Measurements from ENCODE around the gene BRSK2.

BRSK2 gene

GRCh38 chr11:1469287-1469910, 79.7 kb downstream of the BRSK2 start:
- DNase-seq (ENCODE audit: low read depth): no peak

DNA sequence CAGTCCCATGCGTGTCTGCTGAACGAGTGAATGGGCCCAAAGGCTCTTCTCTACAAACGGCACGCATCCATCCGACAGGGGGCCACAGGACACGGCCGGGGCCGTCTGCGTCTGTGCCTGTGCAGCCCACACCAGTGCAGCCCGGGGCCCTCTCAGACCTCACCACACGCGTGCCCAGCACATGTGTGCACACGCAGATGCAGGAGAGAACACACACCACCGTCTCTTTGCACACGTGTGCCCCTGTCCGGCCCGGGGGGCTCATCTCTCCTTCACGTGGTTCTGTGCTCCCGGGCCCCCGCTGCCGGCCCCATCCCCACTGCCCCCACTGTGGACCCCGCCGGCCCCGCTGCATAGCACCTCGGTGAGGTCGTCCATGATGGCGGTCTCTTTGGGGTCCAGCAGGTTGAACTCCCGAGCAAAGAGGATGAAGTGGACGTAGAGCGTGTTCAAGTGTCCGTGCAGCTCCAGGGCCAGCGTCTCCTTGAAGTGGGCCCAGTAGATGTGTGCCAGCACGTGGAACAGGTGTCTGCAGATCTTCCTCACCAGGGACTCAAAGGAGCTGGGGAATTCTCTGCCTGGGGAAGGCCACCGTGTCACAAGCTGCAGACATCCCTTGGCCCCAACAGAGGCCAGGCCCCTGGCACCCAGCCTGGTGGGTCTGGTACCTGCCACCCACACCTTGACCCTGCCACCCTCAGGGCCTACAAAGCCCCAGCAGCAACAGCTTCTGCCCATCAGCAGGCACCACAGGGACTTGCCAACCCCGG, 80.4 kb downstream of the BRSK2 start:
- no peak for DNase-seq (ENCODE audit: low read depth)

- DNase-seq (ENCODE audit: low read depth): no peak
Measured at GRCh38 chr11:1470681-1471611, 81.2 kb downstream of the BRSK2 start.

- no peak for DNase-seq (ENCODE audit: low read depth)
Measured at GRCh38 chr11:1471736-1472135, 82.0 kb downstream of the BRSK2 start.

DNA sequence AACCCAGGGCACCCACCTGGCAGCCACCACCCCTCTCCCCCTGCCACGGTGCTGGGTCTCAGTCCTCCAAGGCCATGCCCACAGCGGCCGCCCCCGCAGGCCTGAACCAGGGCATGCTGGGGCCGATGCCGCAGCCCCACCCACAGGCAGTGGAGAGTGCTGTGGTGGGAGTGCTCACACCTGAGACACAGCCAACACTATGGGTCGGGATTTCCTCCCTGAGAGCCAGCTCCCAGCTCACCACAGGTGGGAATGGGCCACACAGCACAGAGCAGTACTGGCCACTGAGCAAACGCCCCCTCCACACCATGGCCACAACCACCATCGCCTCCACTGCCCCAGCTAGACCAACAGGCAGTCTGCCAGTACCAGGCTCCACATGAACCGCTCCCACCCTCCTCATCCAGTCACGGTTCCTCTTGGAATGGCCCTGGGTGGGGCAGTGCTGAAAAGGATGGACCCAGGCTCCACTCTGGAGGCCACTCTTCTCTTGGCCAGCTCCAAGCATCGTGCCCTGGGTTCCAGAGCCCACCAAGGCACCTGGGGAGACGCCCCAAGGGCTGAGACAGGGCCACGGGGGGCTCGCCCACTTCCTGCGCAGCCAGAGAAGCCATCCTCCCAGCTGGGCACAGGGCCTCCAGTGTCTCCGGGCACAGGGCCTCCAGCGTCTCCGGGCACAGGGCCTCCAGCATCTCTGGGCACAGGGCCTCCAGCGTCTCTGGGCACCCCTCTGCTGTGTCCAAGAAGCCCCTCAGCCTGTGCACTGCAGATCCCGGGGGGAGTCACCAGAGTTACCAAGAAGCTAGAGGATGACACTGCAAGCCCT, 82.7 kb downstream of the BRSK2 start:
- no peak for DNase-seq (ENCODE audit: low read depth)

DNA sequence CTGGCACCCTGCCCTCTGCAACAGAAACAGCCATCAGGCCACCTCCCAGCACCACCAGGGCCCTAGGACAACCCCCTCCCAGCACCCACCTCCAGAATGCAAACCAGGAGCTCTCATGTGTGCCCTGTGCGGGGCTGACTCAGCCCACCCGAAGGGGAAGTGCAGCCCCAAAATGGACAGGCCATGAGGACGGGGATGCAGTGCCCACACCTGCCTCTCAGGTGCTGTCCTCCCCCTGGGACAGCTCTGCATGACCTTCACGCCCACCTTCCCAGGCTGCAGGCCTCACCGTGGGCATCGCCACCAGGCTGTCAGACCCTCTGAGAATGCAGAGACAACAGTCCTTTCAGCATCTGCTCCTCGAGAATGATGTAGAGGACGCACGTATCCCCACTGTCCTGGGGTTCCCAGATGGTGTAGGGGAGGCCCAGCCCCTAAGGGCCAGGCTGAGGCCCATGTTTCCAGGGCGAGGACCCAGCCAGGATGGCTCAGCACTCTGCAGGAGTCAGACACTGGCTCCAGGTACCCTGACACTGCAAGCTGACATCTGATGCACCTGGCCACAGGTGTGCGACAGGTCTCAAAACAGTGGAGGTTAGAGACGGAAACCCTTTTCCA, 83.4 kb downstream of the BRSK2 start:
- no peak for DNase-seq (ENCODE audit: low read depth)

- no peak for DNase-seq (ENCODE audit: low read depth)
Measured at GRCh38 chr11:1473786-1474185, 84.1 kb downstream of the BRSK2 start.

DNA sequence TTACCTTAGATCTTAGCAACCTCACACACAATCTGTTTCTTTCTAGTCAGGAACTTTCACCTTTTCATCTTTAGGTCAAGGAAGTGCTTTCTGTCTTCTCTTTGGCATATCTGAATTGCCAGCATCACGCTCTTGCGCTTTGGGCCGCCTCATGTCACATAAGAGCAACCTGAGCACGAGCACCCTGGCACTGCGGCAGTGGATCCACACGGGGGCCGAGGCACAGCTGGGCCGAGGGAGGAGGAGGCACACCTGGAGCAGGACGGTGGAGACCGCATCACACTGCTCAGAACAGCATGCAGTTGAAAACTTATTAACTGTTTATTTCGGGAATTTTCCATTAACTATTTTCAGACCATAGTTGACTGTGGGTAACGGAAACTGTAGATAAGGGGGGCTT, 86.1 kb downstream of the BRSK2 start:
- DNase-seq (ENCODE audit: low read depth): no peak

DNA sequence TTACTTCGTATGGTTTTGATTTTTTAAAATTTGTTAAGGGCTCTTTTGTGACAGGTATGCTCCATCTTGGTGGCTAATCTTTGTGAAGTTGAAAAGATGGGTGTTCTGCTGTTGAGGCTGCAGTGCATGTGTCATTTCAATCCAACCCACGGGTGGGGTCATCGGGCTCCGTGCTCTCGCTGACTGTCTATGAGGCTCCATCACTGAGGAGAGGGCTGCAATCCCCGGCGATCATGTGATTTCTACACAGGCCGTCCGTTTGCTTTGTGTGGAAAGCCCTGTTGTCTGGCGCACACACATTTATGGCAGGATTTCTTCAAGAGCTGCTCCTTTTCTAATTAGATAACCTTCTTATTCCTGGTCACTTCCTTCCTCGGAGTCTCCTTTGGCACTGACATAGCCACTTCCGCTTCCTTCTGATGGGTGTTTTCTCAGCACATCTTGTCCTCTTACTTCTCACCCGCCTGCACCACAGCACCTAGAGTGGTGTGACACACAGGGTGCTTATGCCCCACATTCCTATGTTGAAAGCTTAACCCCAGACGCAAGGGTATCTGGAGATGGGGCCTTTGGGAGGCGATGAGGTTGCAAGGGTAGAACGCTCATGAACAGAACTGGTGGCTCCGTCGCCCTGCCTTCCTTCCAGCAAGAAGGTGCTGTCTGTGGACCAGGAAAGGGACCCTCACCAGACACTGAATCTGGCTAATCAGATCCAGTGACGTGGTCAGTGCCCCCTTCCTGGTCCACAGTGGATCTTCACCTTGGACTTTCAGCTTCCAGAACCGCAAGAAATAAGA, 87.4 kb downstream of the BRSK2 start:
- no peak for DNase-seq (ENCODE audit: low read depth)

- no peak for DNase-seq (ENCODE audit: low read depth)
Measured at GRCh38 chr11:1478011-1478410, 88.3 kb downstream of the BRSK2 start.

DNA sequence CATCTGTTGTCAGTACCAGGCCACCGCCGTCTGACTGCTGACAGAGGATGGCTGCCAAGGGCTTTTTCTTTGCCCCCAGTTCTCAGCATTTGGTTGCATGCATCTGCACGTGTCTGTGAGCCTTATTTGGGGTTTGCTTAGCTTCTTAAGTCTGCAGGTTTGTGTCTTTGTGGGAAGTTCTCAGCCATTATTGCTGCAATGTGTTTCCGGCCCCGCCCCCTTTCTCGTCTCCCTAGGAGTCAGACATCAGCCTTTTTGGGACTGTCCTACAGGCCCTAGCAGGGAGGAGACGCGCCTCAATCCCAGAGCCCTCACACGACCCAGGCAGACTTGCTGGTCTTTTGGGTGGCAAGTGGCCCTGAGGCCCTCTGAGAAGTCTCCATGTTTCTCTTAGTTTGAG, 88.8 kb downstream of the BRSK2 start:
- no peak for DNase-seq (ENCODE audit: low read depth)

GRCh38 chr11:1479006-1479677, 89.4 kb downstream of the BRSK2 start:
- DNase-seq (ENCODE audit: low read depth): no peak

DNA sequence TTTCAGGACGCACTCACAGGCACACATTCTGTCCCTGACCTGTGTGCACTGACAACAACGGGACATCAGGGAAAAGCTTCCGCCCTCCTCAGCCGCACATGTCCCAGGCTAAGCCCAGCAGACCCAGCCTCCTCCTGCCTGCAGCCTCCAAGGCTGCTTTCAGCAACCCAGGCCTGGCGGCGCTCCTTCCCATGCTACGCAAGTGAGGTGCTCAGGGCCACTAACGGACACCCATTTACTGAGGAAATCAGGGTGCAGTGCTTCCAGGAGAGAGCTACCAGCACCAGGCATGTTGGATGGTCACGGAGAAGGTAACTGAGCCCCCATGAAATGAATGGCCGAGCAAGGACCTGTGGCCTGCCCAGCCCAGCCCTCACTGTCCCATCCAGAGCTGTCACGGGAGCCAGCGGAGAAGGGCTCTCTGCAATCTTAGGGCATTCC, 90.0 kb downstream of the BRSK2 start:
- DNase-seq (ENCODE audit: low read depth): no peak

- DNase-seq (ENCODE audit: low read depth): no peak
Measured at GRCh38 chr11:1480191-1480554, 90.4 kb downstream of the BRSK2 start.

GRCh38 chr11:1480555-1481482, 91.1 kb downstream of the BRSK2 start:
- DNase-seq (ENCODE audit: low read depth): no peak

GRCh38 chr11:1481483-1481825, 91.7 kb downstream of the BRSK2 start:
- DNase-seq (ENCODE audit: low read depth): no peak

GRCh38 chr11:1481861-1482441, 92.2 kb downstream of the BRSK2 start:
- DNase-seq (ENCODE audit: low read depth): no peak

GRCh38 chr11:1482581-1483444, 93.1 kb downstream of the BRSK2 start:
- DNase-seq (ENCODE audit: low read depth): no peak

All from GM04504 (cell line).